OCI-LY3 (cell line): ENCODE measurements around the gene C1QTNF5.

ENCODE experiments used
- H2AFZ ChIP-seq: fragments of 200-600, 300-600 bp; shearing (Covaris generic); 2 replicates; pipeline ENCODE4 v1.6.0; 2014; ENCODE audit warnings: antibody characterized with exemption, low read depth, low read length
- H3K27ac ChIP-seq: fragments of 200-600, 300-600 bp; sonication (generic); 2 replicates; pipeline ENCODE4 v1.5.1; 2014; ENCODE audit warnings: mild to moderate bottlenecking, low read length, moderate library complexity, mixed read lengths
- H3K27me3 ChIP-seq: fragments of 200-600, 300-600 bp; sonication (generic); 2 replicates; pipeline ENCODE4 v1.6.1; 2014; ENCODE audit warnings: low read depth, low read length, mixed read lengths
- H3K36me3 ChIP-seq: fragments of 200-600, 300-600 bp; sonication (generic); replicated peaks from 2 replicates; pipeline ENCODE3; 2014; ENCODE audit warnings: low read depth, low read length, mixed read lengths
- H3K4me1 ChIP-seq: fragments of 300-600, 200-600 bp; sonication (generic); 2 replicates; pipeline ENCODE4 v1.6.1; 2014; ENCODE audit warnings: low read length, mixed read lengths
- H3K4me2 ChIP-seq: fragments of 200-600, 300-600 bp; sonication (generic); 2 replicates; pipeline ENCODE4 v1.6.1; 2014; ENCODE audit warnings: low read length, mixed read lengths
- H3K4me3 ChIP-seq: fragments of 300-600, 200-600 bp; sonication (generic); 2 replicates; pipeline ENCODE4 v1.5.1; 2014; ENCODE audit warnings: antibody characterized with exemption, mild to moderate bottlenecking, low read length, moderate library complexity
- H3K79me2 ChIP-seq: fragments of 300-600, 200-600 bp; shearing (Covaris generic); 2 replicates; pipeline ENCODE4 v1.6.1; 2014; ENCODE audit warnings: mild to moderate bottlenecking, low read length, mixed read lengths
- H3K9ac ChIP-seq: fragments of 300-600, 200-600 bp; shearing (Covaris generic); 2 replicates; pipeline ENCODE4 v1.6.0; 2014; ENCODE audit warnings: mild to moderate bottlenecking, low read length, moderate library complexity
- H3K9me3 ChIP-seq: fragments of 200-600, 300-600 bp; shearing (Covaris generic); 2 replicates; pipeline ENCODE4 v1.6.1; 2014; ENCODE audit warnings: low read length, mixed read lengths; ENCODE audit not compliant: insufficient read depth
- H4K20me1 ChIP-seq: fragments of 200-600, 300-600 bp; sonication (generic); 2 replicates; pipeline ENCODE4 v1.6.1; 2016; ENCODE audit warnings: low read length, mixed read lengths; ENCODE audit not compliant: insufficient read depth
- CTCF ChIP-seq: fragments of 200-600, 300-600 bp; sonication (generic); IDR thresholded peaks from 2 replicates; pipeline ENCODE4 v1.5.1; 2014; ENCODE audit warnings: antibody characterized with exemption, low read length, low read depth
- EZH2phosphoT487 ChIP-seq: fragments of 200-600 bp; shearing (Covaris generic); IDR thresholded peaks from 2 replicates; pipeline ENCODE4 v1.6.1; 2018; ENCODE audit warnings: antibody characterized with exemption, mixed run types, low read depth

Gene C1QTNF5

GRCh38 chr11:119347940-119348605, 7.4 kb upstream of the C1QTNF5 start:
- H3K9ac ChIP-seq = no peak overlapping the region
- no peak for TF ChIP-seq EZH2phosphoT487
- no peak for TF ChIP-seq CTCF
- H3K36me3 ChIP-seq = no peaks in the 10 kb centered on the region

GRCh38 chr11:119347242-119347641, 6.6 kb upstream of the C1QTNF5 start:
- H3K9ac ChIP-seq = no peak overlapping the region
- H4K20me1 ChIP-seq = no peaks in the 10 kb centered on the region
- H3K4me1 ChIP-seq = no peaks in the 10 kb centered on the region
- H3K27me3 ChIP-seq = peaks cover 14% of the 10 kb centered on the region
- no peak for TF ChIP-seq EZH2phosphoT487
- TF ChIP-seq CTCF = no peak
- no peak overlapping the region for H3K4me3 ChIP-seq
- no peaks in the 10 kb centered on the region for H3K36me3 ChIP-seq
- H3K4me2 ChIP-seq = no peak overlapping the region
- H2AFZ ChIP-seq = no peak overlapping the region
- H3K79me2 ChIP-seq = no peaks in the 10 kb centered on the region
- H3K9me3 ChIP-seq = no peaks in the 10 kb centered on the region
- H3K27ac ChIP-seq = no peak overlapping the region

More at GRCh38 chr11:119347940-119348605, 7.4 kb upstream of the C1QTNF5 start:
- Histone ChIP-seq H3K4me3 (no peak overlapping the region), H3K9me3 (no peaks in the 10 kb centered on the region), H3K79me2 (no peaks in the 10 kb centered on the region), H4K20me1 (no peaks in the 10 kb centered on the region), H3K4me1 (no peaks in the 10 kb centered on the region), H3K27ac (no peak overlapping the region), H2AFZ (no peak overlapping the region), H3K4me2 (no peak overlapping the region), H3K27me3 (peaks cover 11% of the 10 kb centered on the region)

- TF ChIP-seq EZH2phosphoT487 (no peak), CTCF (no peak)
- no peaks in the 10 kb centered on the region for H3K9me3 ChIP-seq
- no peak within 1 kb of the TSS for H3K4me3 ChIP-seq
- H3K27ac ChIP-seq = no peak within 1 kb of the TSS
- H3K4me1 ChIP-seq = no peaks in the 10 kb centered on the region
- H3K9ac ChIP-seq = no peak within 1 kb of the TSS
- H2AFZ ChIP-seq = no peak within 1 kb of the TSS
- peaks cover 14% of the 10 kb centered on the region for H3K27me3 ChIP-seq
- no peaks in the 10 kb centered on the region for H3K36me3 ChIP-seq
- H3K4me2 ChIP-seq = no peak within 1 kb of the TSS
- no peaks in the 10 kb centered on the region for H3K79me2 ChIP-seq
- H4K20me1 ChIP-seq = no peaks in the 10 kb centered on the region
These were observed 5.9 kb upstream of the C1QTNF5 start, which contains the start of gene MFRP for GRCh38 chr11:119346605-119347004. TSS of gene MFRP (minus strand) at chr11:119346705. CDS start at chr11:119346513, 192 bp downstream.

GRCh38 chr11:119345685-119346084, 5.0 kb upstream of the C1QTNF5 start:
- H2AFZ ChIP-seq = no peak overlapping the region
- H4K20me1 ChIP-seq = no peaks in the 10 kb centered on the region
- H3K79me2 ChIP-seq = no peaks in the 10 kb centered on the region
- H3K4me3 ChIP-seq = no peak overlapping the region
- TF ChIP-seq EZH2phosphoT487 (no peak), CTCF (no peak)
- H3K9ac ChIP-seq = no peak overlapping the region
- no peak overlapping the region for H3K4me2 ChIP-seq
- no peak overlapping the region for H3K27ac ChIP-seq
- H3K36me3 ChIP-seq = no peaks in the 10 kb centered on the region
- no peaks in the 10 kb centered on the region for H3K4me1 ChIP-seq
- peaks cover 10% of the 10 kb centered on the region for H3K27me3 ChIP-seq
- no peaks in the 10 kb centered on the region for H3K9me3 ChIP-seq
